Body of pancreas (tissue), 4 donors: Measurements from ENCODE around the gene KRT3. TPM values are rescaled to one million over a fixed set of nuclear protein-coding genes. Genes with fewer than 3 reads are reported as not detected.
"Not testable (repeated sequence)": the region's sequence is repeated elsewhere in the genome, so short reads cannot be mapped to it uniquely, and the experiment has no call there.

Source experiments
- ATAC-seq: fragments of 150-250 bp; one replicate; pipeline ENCODE4 v1.9.1; 2016
- DNase-seq, 4 donors: peaks; one replicate each; pipeline ENCODE4 v3.0.0-alpha.2; 2019
- H3K27ac ChIP-seq, 4 donors: fragments of 200-600 bp; sonication (generic); 1 replicate in 3 of 4; 2 replicates in 1 of 4; pipeline versions ENCODE4 v1.5.1 to v1.6.1; 2016 to 2019; ENCODE audit warnings: mild to moderate bottlenecking in 1 of 4, mixed read lengths in 1 of 4, moderate library complexity in 1 of 4
- H3K27me3 ChIP-seq, 2 donors: fragments of 200-600 bp; sonication (generic); one replicate each; pipeline ENCODE4 v1.6.0; 2016; ENCODE audit warnings: mild to moderate bottlenecking in 1 of 2
- H3K36me3 ChIP-seq, 2 donors: fragments of 200-600 bp; sonication (generic); replicated peaks in 1 of 2; 2 replicates each; pipeline ENCODE4 v1.5.1; 2016; ENCODE audit warnings: low read depth in 2 of 2; ENCODE audit not compliant: insufficient read depth in 1 of 2
- H3K4me1 ChIP-seq: fragments of 200-600 bp; sonication (generic); one replicate; pipeline ENCODE4 v1.6.0; 2016
- H3K4me3 ChIP-seq, 2 donors: fragments of 200-600 bp; sonication (generic); 1 replicate in 1 of 2; 2 replicates in 1 of 2; pipeline ENCODE4 v1.5.1; 2016 to 2019
- H3K9me3 ChIP-seq, 3 donors: fragments of 200-600 bp; sonication (generic); 1 replicate in 2 of 3; 2 replicates in 1 of 3; pipeline ENCODE4 v1.5.1; 2016
- CTCF ChIP-seq, 7 experiments: fragments of 450-650 bp in 4 of 7; fragments of 200-600 bp in 3 of 7; sonication (generic) in 3 of 7; IDR thresholded peaks; one replicate each; pipeline ENCODE4 v1.5.1; 2016 to 2019; ENCODE audit warnings: antibody characterized with exemption in 7 of 7
- POLR2A ChIP-seq, 3 donors: fragments of 450-650 bp; IDR thresholded peaks; one replicate each; pipeline ENCODE4 v1.6.1; 2016; ENCODE audit warnings: antibody characterized with exemption in 3 of 3, mild to moderate bottlenecking in 2 of 3
- WGBS, 2 donors: methylation state at CpG; one replicate each; pipeline ENCODE4 v1.1.5; 2017; 5-methylcytosine and 5-hydroxymethylcytosine counted together
- intact Hi-C: fragments of 100-400 bp; cut with DNase I; formaldehyde crosslinking; loops from one replicate; pipeline ENCODE4 v1.15.1; 2023
- total RNA-seq, 2 donors: library from RNA; depleted of rRNA; stranded (reverse); fragments of >200 nt; gene quantifications; one replicate each; pipeline ENCODE4 v1.1.0, GENCODE V29; 2016

Gene KRT3
- total RNA-seq, 2 donors from 2014 or later: not detected

- Histone ChIP-seq H3K4me1 (no peaks in the 10 kb centered on the region), H3K9me3 (peaks cover 0 to 7% (median 0%) of the 10 kb centered on the region in 3 donors), H3K27ac (no peak overlapping the region), H3K4me3 (no peak overlapping the region), H3K36me3 (no peaks in the 10 kb centered on the region), H3K27me3 (no peaks in the 10 kb centered on the region)
- WGBS, 2 donors: 54 to 57% methylated on average over 2 of the region's 2 CpGs
- ATAC-seq: no peak
- no peak for TF ChIP-seq CTCF (IDR thresholded peaks at IDR 0.05)
- TF ChIP-seq POLR2A (IDR thresholded peaks at IDR 0.05): no peak
- DNase-seq: no peak
- intact Hi-C loops: no loop called here
These were observed 31.9 kb downstream of the KRT3 start for GRCh38 chr12:52763991-52764390.

- 62 to 76% methylated on average over 9 of the region's 9 CpGs for WGBS, 2 donors
- no peak for TF ChIP-seq POLR2A (IDR thresholded peaks at IDR 0.05)
- TF ChIP-seq CTCF (IDR thresholded peaks at IDR 0.05): no peak
- Histone ChIP-seq H3K27ac (no peak overlapping the region), H3K4me3 (no peak overlapping the region), H3K27me3 (no peaks in the 10 kb centered on the region), H3K36me3 (no peaks in the 10 kb centered on the region), H3K9me3 (peaks cover 0 to 7% (median 0%) of the 10 kb centered on the region in 3 donors), H3K4me1 (no peaks in the 10 kb centered on the region)
- DNase-seq: no peak
- ATAC-seq: no peak
- intact Hi-C loops: no loop called here
These were observed 32.8 kb downstream of the KRT3 start for GRCh38 chr12:52763036-52763659.

GRCh38 chr12:52761802-52762201 lies 34.1 kb downstream of the KRT3 start:
- ATAC-seq (no peak), DNase-seq (no peak)
- H3K4me1 ChIP-seq: no peaks in the 10 kb centered on the region
- intact Hi-C loops: no loop called here
- H3K27me3 ChIP-seq: no peaks in the 10 kb centered on the region
- TF ChIP-seq POLR2A (IDR thresholded peaks at IDR 0.05): no peak
- no peak for TF ChIP-seq CTCF (IDR thresholded peaks at IDR 0.05)
- WGBS, 2 donors: 58 to 65% methylated on average over 2 of the region's 2 CpGs
- no peak overlapping the region for H3K4me3 ChIP-seq
- H3K9me3 ChIP-seq: peaks cover 0 to 7% (median 0%) of the 10 kb centered on the region in 3 donors
- no peak overlapping the region for H3K27ac ChIP-seq
- H3K36me3 ChIP-seq: no peaks in the 10 kb centered on the region

GRCh38 chr12:52761218-52761617 lies 34.7 kb downstream of the KRT3 start:
- ATAC-seq, H3K36me3 ChIP-seq, DNase-seq, intact Hi-C loops, H3K27me3 ChIP-seq, H3K4me1 ChIP-seq, H3K4me3 ChIP-seq, H3K27ac ChIP-seq, H3K9me3 ChIP-seq: not testable (repeated sequence)
- 75 to 82% methylated on average over 8 of the region's 8 CpGs for WGBS, 2 donors

GRCh38 chr12:52760623-52761022 lies 35.3 kb downstream of the KRT3 start:
- no peaks in the 10 kb centered on the region for H3K27me3 ChIP-seq
- intact Hi-C loops: no loop called here
- no peaks in the 10 kb centered on the region for H3K36me3 ChIP-seq
- TF ChIP-seq CTCF (IDR thresholded peaks at IDR 0.05) (no peak), POLR2A (IDR thresholded peaks at IDR 0.05) (no peak)
- DNase-seq (no peak), ATAC-seq (no peak)
- H3K4me3 ChIP-seq: no peak overlapping the region
- peaks cover 0 to 7% (median 0%) of the 10 kb centered on the region in 3 donors for H3K9me3 ChIP-seq
- H3K27ac ChIP-seq: no peak overlapping the region
- H3K4me1 ChIP-seq: no peaks in the 10 kb centered on the region
